ENCODE measurements around the gene DYNC1I1.

The DYNC1I1 gene

GRCh38 chr7:95822717-95823116, 50.4 kb downstream of the DYNC1I1 start:
- no peak for DNase-seq (ENCODE audit: low spot score)
- TF ChIP-seq, protein P1, sequence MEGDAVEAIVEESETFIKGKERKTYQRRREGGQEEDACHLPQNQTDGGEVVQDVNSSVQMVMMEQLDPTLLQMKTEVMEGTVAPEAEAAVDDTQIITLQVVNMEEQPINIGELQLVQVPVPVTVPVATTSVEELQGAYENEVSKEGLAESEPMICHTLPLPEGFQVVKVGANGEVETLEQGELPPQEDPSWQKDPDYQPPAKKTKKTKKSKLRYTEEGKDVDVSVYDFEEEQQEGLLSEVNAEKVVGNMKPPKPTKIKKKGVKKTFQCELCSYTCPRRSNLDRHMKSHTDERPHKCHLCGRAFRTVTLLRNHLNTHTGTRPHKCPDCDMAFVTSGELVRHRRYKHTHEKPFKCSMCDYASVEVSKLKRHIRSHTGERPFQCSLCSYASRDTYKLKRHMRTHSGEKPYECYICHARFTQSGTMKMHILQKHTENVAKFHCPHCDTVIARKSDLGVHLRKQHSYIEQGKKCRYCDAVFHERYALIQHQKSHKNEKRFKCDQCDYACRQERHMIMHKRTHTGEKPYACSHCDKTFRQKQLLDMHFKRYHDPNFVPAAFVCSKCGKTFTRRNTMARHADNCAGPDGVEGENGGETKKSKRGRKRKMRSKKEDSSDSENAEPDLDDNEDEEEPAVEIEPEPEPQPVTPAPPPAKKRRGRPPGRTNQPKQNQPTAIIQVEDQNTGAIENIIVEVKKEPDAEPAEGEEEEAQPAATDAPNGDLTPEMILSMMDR (IDR thresholded peaks at IDR 0.05; ENCODE audit: extremely low read depth, missing control alignments): no peak

DNA sequence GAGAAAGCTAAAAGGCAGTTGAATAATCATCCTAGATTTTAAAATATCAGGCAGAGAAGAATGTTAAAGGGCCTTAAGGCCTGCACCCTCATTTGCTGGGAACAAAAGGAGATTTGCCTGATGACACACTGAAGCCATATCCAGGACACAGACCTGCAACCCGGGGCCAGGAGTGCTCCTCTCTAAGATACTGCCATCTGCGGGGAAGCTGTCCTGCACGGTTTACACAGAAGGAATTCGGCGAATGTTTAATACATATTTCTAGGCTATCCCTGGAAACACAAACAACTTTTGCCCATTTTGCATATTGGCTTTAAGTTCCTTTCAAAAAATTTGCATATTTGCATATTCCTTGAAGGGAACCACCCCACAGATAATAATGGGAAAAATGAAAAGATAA, 52.3 kb downstream of the DYNC1I1 start:
- no peak for DNase-seq (ENCODE audit: low spot score)
- TF ChIP-seq, protein P1 (IDR thresholded peaks at IDR 0.05; ENCODE audit: extremely low read depth, missing control alignments): no peak

DNA sequence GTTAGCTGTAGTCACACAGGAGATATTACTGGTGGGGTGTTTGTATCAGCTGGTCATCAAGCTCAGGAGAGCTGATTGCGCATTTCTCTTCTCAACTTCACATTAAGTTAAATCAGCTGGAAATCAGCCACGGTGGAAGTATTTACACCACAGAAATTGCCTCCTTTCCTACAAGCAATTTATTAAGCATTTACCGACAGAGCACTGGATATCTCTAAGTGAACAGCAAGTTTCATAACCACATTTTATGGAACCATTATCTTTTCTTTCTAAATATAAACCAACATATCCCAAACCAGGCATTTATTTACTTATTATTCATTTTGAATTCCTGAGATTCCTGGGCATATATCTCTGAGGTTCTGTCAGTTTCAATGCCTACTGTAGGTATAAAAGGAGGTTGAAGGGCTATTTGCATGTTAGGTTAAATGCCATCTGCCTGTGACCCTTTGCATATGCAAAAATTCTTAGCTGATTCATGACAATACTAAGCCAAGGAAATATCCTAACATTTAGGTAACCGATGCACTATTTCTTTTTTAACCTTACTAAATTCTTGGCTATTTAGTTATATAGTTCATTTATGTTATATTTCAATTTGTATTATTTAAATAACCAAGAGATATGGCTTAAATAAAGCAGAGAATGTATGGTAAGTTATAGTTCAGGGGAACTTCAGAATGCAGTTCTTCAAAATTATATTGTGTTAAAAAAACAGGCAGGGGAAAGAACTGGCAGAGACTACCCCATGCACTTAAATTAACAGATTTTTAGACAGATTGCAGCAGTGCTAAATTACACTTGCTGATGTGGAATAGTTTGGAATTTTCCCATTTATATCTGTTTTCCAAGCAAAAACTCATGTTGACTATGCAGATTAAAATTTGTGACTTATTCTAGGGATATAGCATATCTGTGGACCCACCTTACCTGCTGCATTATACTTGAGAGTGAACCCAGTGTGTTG, 56.8 kb downstream of the DYNC1I1 start:
- no peak for DNase-seq (ENCODE audit: low spot score)
- TF ChIP-seq, protein P1 (IDR thresholded peaks at IDR 0.05; ENCODE audit: extremely low read depth, missing control alignments): no peak

DNA sequence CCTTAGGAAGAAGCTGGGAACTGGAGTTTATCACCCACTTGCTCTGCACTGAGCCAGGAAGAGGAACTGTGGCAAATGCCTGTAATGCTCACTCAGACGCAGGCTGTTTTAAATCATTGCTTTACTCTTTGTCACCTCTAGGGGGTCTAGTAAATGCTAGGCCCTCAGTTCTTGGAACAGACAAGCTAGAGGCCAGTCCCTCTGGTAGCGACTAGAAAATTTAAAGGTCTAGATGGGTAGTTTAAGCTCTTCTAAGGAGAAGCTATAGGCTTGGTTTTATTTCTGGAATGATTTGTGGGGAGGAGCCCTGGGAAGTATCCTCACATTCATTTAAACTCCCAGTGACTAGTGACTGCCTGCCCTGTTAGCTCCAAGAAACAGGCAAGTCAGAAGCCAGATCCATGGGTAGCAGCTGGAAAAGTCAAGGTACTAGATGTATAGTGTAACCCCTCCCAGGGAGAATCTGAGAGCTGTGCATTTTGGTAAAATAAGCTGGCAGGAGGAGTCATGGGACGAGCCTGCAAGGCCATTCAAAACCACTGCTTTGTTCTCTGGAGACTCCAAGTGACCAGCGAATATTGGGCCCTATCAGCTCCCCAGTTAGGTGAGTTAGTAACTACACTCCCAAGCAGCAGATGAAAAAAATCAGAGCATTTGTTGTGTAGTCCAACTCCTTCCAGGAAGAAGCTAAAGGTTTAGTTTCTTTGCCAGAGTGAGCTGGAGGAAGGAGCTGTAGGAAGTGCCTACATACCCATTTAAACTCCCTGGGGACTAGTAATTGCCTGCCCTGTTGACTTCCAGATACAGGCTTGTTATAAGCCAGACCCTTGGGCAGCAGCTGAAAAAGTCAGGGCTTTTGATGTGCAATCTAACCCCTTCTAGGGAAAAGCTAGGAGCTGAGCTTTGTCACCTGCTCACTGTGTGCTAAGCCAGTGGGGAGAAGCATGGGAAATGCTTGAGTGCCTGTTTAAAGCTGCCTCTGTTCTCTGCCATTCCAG, 68.9 kb downstream of the DYNC1I1 start:
- DNase-seq (ENCODE audit: low spot score): peak; percentile 28

GRCh38 chr7:95843286-95843685, 70.9 kb downstream of the DYNC1I1 start:
- DNase-seq (ENCODE audit: low spot score): no peak
- TF ChIP-seq, protein P1 (IDR thresholded peaks at IDR 0.05; ENCODE audit: extremely low read depth, missing control alignments): no peak

More for the DNA sequence above, 68.9 kb downstream of the DYNC1I1 start:
- TF ChIP-seq, protein P1 (IDR thresholded peaks at IDR 0.05; ENCODE audit: extremely low read depth, missing control alignments): peak; percentile 14

- TF ChIP-seq, protein P1 (IDR thresholded peaks at IDR 0.05; ENCODE audit: extremely low read depth, missing control alignments): no peak
- DNase-seq (ENCODE audit: low spot score): no peak
These were observed 72.7 kb downstream of the DYNC1I1 start for GRCh38 chr7:95845007-95845406.
